DND-41 (cell line): ENCODE measurements around the gene COLEC12.

ENCODE experiments used
- ATAC-seq: fragments of 200-7000 bp; cut with Tn5 transposase; 3 replicates; pipeline ENCODE4 v1.9.1; 2021; ENCODE audit warnings: low read depth; ENCODE audit not compliant: insufficient read depth
- DNase-seq: peaks from one replicate; pipeline ENCODE4 v3.0.0-alpha.2; 2020
- H2AFZ ChIP-seq: 2 replicates; pipeline ENCODE4 v1.6.0; 2012; ENCODE audit warnings: low read depth, low read length
- H3K27ac ChIP-seq: 2 replicates; pipeline ENCODE4 v1.5.1; 2012; ENCODE audit warnings: low read length, inconsistent platforms
- H3K27me3 ChIP-seq: fragments of 200-600 bp; sonication (generic); 2 replicates; pipeline ENCODE4 v1.6.0; 2012; ENCODE audit warnings: low read length, mild to moderate bottlenecking, inconsistent platforms; ENCODE audit not compliant: insufficient read depth, poor library complexity
- H3K36me3 ChIP-seq: 2 replicates; pipeline ENCODE4 v1.5.1; 2012; ENCODE audit warnings: low read length, inconsistent platforms; ENCODE audit not compliant: insufficient read depth
- H3K4me1 ChIP-seq: 2 replicates; pipeline ENCODE4 v1.5.1; 2012; ENCODE audit warnings: mild to moderate bottlenecking, low read length; ENCODE audit not compliant: insufficient read depth
- H3K4me2 ChIP-seq: 2 replicates; pipeline ENCODE4 v1.6.0; 2012; ENCODE audit warnings: mild to moderate bottlenecking, moderate library complexity, low read length, inconsistent platforms; ENCODE audit not compliant: insufficient read depth
- H3K4me3 ChIP-seq, 2 experiments: fragments of 200-600 bp in 1 of 2; shearing (Covaris generic) in 1 of 2; 2 replicates each; pipeline ENCODE4 v1.5.1; 2012 to 2016; ENCODE audit warnings: inconsistent platforms in 2 of 2, low read length in 2 of 2, mild to moderate bottlenecking in 2 of 2, low read depth in 1 of 2, moderate library complexity in 1 of 2
- H3K79me2 ChIP-seq: 2 replicates; pipeline ENCODE4 v1.6.0; 2012; ENCODE audit warnings: low read length, inconsistent platforms; ENCODE audit not compliant: insufficient read depth
- H3K9ac ChIP-seq: 2 replicates; pipeline ENCODE4 v1.6.0; 2012; ENCODE audit warnings: low read depth, mild to moderate bottlenecking, inconsistent platforms, low read length, moderate library complexity
- H3K9me3 ChIP-seq: 2 replicates; pipeline ENCODE4 v1.5.1; 2012; ENCODE audit warnings: low read length, moderate library complexity, mild to moderate bottlenecking, inconsistent platforms; ENCODE audit not compliant: insufficient read depth, severe bottlenecking
- H4K20me1 ChIP-seq: 2 replicates; pipeline ENCODE4 v1.6.0; 2012; ENCODE audit warnings: low read length; ENCODE audit not compliant: insufficient read depth
- CTCF ChIP-seq: IDR thresholded peaks from 2 replicates; pipeline ENCODE4 v1.5.1; 2012; ENCODE audit warnings: borderline replicate concordance, low read length, moderate library complexity, mild to moderate bottlenecking; ENCODE audit not compliant: poor library complexity, severe bottlenecking; ENCODE audit errors: extremely low read depth
- EZH2 ChIP-seq: IDR thresholded peaks from 3 replicates; pipeline ENCODE4 v1.6.1; 2012; ENCODE audit warnings: borderline replicate concordance, low read depth, mild to moderate bottlenecking, moderate library complexity, low read length, inconsistent platforms; ENCODE audit not compliant: severe bottlenecking

The COLEC12 gene

GRCh38 chr18:452816-453215, 47.7 kb downstream of the COLEC12 start:
- H3K9ac ChIP-seq = no peak overlapping the region
- H4K20me1 ChIP-seq = no peaks in the 10 kb centered on the region
- no peaks in the 10 kb centered on the region for H3K79me2 ChIP-seq
- ATAC-seq = no peak
- no peak for DNase-seq
- no peak overlapping the region for H3K4me3 ChIP-seq
- H3K27ac ChIP-seq = no peak overlapping the region
- peaks cover 5% of the 10 kb centered on the region for H3K9me3 ChIP-seq
- no peak overlapping the region for H2AFZ ChIP-seq
- no peaks in the 10 kb centered on the region for H3K36me3 ChIP-seq
- TF ChIP-seq EZH2 (no peak), CTCF (no peak)
- no peaks in the 10 kb centered on the region for H3K27me3 ChIP-seq
- no peak overlapping the region for H3K4me2 ChIP-seq
- H3K4me1 ChIP-seq = peaks cover 16% of the 10 kb centered on the region

GRCh38 chr18:449374-449773, 51.1 kb downstream of the COLEC12 start:
- Histone ChIP-seq H2AFZ (no peak overlapping the region), H3K36me3 (no peaks in the 10 kb centered on the region), H3K9me3 (peaks cover 5% of the 10 kb centered on the region), H3K9ac (no peak overlapping the region), H3K4me3 (no peak overlapping the region), H3K4me1 (no peaks in the 10 kb centered on the region), H3K79me2 (no peaks in the 10 kb centered on the region), H4K20me1 (no peaks in the 10 kb centered on the region), H3K4me2 (no peak overlapping the region), H3K27me3 (no peaks in the 10 kb centered on the region), H3K27ac (no peak overlapping the region)
- DNase-seq (no peak), ATAC-seq (no peak)
- TF ChIP-seq EZH2 (no peak), CTCF (no peak)

- H4K20me1 ChIP-seq = no peaks in the 10 kb centered on the region
- H3K4me1 ChIP-seq = no peaks in the 10 kb centered on the region
- H3K4me2 ChIP-seq = no peak overlapping the region
- peaks cover 5% of the 10 kb centered on the region for H3K9me3 ChIP-seq
- no peaks in the 10 kb centered on the region for H3K36me3 ChIP-seq
- H3K27me3 ChIP-seq = no peaks in the 10 kb centered on the region
- H3K27ac ChIP-seq = no peak overlapping the region
- no peak for DNase-seq
- TF ChIP-seq CTCF (no peak), EZH2 (no peak)
- ATAC-seq = no peak
- no peaks in the 10 kb centered on the region for H3K79me2 ChIP-seq
- no peak overlapping the region for H3K4me3 ChIP-seq
- no peak overlapping the region for H2AFZ ChIP-seq
- no peak overlapping the region for H3K9ac ChIP-seq
Measured at GRCh38 chr18:448116-448790, 52.2 kb downstream of the COLEC12 start.
